Fibroblast of pulmonary artery (primary cell): ENCODE results near the gene GNB1.

ENCODE experiments used
- DNase-seq: peaks from one replicate; pipeline ENCODE4 v3.0.0-alpha.2; 2010; ENCODE audit warnings: low read depth
- H3K4me3 ChIP-seq: replicated peaks from 2 replicates; pipeline ENCODE4 v1.5.1; 2011; ENCODE audit warnings: low read depth, mild to moderate bottlenecking, control low read depth, low read length, moderate library complexity
- CTCF ChIP-seq: IDR thresholded peaks from 2 replicates; pipeline ENCODE4 v1.5.1; 2011; ENCODE audit warnings: mild to moderate bottlenecking, control low read depth, low read length, inconsistent platforms; ENCODE audit errors: missing control alignments

GNB1 gene

GRCh38 chr1:1783320-1783719 is 107.6 kb downstream of the GNB1 start:
- no peak overlapping the region for H3K4me3 ChIP-seq
- TF ChIP-seq CTCF, result no peak
- DNase-seq, result no peak

GRCh38 chr1:1782399-1783221 is 108.3 kb downstream of the GNB1 start:
- peak; percentile 72 for DNase-seq
- peak overlapping the region; percentile 12 for H3K4me3 ChIP-seq
- no peak for TF ChIP-seq CTCF

GRCh38 chr1:1781526-1781903 is 109.4 kb downstream of the GNB1 start:
- no peak for DNase-seq
- no peak for TF ChIP-seq CTCF

GRCh38 chr1:1780598-1781525 is 110.0 kb downstream of the GNB1 start:
- no peak for TF ChIP-seq CTCF
- no peak overlapping the region for H3K4me3 ChIP-seq
- no peak for DNase-seq

More at GRCh38 chr1:1781526-1781903, 109.4 kb downstream of the GNB1 start:
- H3K4me3 ChIP-seq, result no peak overlapping the region

- no peak for TF ChIP-seq CTCF
- peak overlapping the region; percentile 1 for H3K4me3 ChIP-seq
- DNase-seq, result peak; percentile 77
Measured at GRCh38 chr1:1779691-1780597, 110.9 kb downstream of the GNB1 start.

- no peak overlapping the region for H3K4me3 ChIP-seq
- no peak for TF ChIP-seq CTCF
- no peak for DNase-seq
Measured at GRCh38 chr1:1779320-1779675, 111.6 kb downstream of the GNB1 start.
